ENCODE results near the gene NUP62CL.
A peak's percentile ranks its signal among the peaks of the same experiment; 100 is the strongest.
"Not testable (repeated sequence)": the region's sequence is repeated elsewhere in the genome, so short reads cannot be mapped to it uniquely, and the experiment has no call there.

Gene NUP62CL, protein sequence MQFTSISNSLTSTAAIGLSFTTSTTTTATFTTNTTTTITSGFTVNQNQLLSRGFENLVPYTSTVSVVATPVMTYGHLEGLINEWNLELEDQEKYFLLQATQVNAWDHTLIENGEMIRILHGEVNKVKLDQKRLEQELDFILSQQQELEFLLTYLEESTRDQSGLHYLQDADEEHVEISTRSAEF

DNA sequence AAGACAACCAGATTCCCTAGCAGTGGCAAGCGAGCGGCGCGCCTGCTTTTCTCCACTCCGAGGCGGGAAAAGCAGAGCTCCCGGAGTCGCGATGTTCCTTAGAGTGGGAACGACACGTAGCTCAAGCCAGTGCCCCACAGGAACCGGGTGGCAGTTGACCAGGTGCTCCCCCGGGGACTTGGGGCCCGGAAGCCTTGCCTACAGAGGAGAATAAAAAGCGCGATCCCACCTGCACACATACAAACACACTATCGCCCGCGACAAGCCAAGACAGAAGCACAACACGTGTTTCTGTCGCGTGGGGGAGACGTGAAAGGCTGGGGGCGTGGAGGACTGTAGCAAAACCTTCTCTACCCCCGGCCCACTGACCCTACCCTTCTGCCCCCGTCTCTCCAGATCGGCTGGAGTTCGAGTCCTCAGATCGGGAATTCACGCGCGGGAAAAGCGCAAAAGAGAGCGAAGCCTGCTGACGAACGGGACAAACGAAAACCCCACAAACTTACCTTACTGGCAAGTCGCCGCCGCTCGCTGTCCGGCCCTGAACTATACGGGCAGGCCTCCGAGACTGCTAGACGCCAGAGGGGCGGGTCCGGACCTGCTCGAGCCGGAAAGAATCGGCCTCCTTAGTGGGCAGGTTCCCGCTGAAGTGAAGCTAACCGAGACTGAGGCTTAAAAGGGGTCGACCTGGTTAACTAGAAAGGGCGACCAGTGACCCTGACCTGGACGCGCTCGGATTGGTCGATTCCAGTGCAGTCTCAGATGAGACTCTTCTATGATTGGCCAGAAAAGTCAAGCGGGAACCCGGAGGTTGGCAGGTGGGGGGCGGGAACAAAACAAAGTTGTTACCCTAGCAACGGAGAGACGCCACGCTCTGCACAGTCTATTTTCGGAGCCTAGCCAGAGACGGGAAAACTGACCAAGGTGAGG, at the start of gene NUP62CL, which contains the start of gene DNAAF6:
NUP62CL (minus strand) TSS at position 664 of the 927 bp plus-strand sequence. CDS start 31,287 bp downstream, outside the sequence.
DNAAF6 (plus strand) TSS at position 842 of the 927 bp plus-strand sequence. CDS start 6,265 bp downstream, outside the sequence.
- ATAC-seq (peak; percentile 96), DNase-seq (ENCODE audit: low spot score in 2 of 2) (peak; percentile 9 to 72)
- Mint-ChIP-seq H3K4me1 (no peaks in the 10 kb centered on the region), H3K4me3 (peak within 1 kb of the TSS; percentile 78), H3K9me3 (no peaks in the 10 kb centered on the region), H3K27ac (peak within 1 kb of the TSS; percentile 70), H3K36me3 (no peaks in the 10 kb centered on the region)

DNA sequence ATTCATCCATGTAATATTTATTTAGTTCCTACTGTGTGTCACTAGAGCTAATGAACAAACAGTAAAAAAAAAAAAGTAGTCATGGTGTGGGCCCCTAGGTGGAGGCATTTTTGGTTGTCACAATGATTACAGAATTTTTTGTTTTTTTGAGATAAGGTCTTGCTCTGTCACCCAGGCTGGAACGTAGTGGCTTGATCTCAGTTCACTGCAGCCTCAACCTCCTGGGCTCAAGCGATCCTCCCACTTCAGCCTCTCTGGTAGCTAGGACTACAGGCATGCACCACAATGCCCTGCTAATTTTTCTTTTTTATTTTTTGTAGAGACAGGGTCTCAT, 22.2 kb upstream of the NUP62CL start:
- DNase-seq (ENCODE audit: low spot score in 2 of 2) (no peak), ATAC-seq (no peak)
- no peak overlapping the region for H3K4me3 Mint-ChIP-seq
- H3K27ac Mint-ChIP-seq = no peak overlapping the region
- H3K4me1 Mint-ChIP-seq = no peaks in the 10 kb centered on the region
- no peaks in the 10 kb centered on the region for H3K9me3 Mint-ChIP-seq
- no peaks in the 10 kb centered on the region for H3K36me3 Mint-ChIP-seq

DNA sequence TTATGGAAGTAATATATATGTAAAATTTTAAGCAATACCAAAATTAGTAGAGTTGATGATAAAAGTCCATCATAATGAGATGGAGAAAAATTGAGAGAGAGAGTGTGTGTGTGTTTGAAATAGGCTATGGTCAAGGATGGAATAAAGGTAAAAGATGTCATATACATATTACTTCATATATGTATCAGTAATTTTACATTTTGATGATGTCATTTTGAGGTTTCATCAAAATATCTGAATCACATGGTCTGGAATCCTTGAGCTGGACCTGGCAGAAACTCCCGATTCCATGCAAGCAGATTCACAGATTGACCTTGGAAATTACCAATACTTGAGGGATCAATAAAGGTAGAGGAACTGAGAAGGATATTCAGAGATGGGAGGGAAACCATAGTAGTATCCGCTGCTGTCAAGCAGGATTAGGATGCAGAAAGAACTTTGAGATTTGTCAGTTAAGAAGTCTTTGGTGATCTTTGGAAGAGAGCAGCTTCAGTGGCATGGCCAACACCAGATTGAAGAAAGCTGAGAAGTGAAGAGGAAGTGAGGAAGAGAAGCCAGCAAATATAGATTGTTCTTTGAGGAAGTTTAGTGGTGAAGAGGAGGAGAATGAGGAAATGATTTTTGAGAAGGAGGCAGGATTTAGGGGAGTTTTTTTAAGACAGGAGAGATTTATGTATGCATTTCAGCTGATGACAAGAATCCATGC, 21.7 kb upstream of the NUP62CL start:
- H3K4me1 Mint-ChIP-seq = no peaks in the 10 kb centered on the region
- H3K4me3 Mint-ChIP-seq = no peak overlapping the region
- no peaks in the 10 kb centered on the region for H3K9me3 Mint-ChIP-seq
- DNase-seq (ENCODE audit: low spot score in 2 of 2) (no peak), ATAC-seq (no peak)
- no peak overlapping the region for H3K27ac Mint-ChIP-seq
- H3K36me3 Mint-ChIP-seq = no peaks in the 10 kb centered on the region

DNA sequence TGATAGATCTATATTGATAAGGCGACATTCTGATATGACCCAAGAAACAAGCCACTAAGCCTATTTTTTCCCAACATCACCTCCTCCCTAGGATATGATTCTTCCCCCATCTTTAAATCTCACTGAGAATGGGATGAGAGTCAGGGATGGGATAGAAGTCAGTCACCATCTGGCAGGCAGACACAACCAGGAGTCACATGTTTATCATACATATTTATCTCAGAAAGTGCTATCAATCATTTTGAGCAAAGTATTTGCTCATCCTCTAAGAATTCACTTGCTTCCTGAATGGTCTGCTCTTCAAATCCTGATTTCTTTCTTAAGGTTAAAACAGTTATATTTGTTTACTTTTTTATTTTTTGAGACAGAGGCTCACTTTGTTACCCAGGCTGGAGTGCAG, 20.5 kb upstream of the NUP62CL start:
- H3K4me3 Mint-ChIP-seq = no peak overlapping the region
- DNase-seq (ENCODE audit: low spot score in 2 of 2) = no peak
- no peaks in the 10 kb centered on the region for H3K9me3 Mint-ChIP-seq
- H3K4me1 Mint-ChIP-seq = no peaks in the 10 kb centered on the region
- no peak for ATAC-seq
- no peaks in the 10 kb centered on the region for H3K36me3 Mint-ChIP-seq
- no peak overlapping the region for H3K27ac Mint-ChIP-seq

DNA sequence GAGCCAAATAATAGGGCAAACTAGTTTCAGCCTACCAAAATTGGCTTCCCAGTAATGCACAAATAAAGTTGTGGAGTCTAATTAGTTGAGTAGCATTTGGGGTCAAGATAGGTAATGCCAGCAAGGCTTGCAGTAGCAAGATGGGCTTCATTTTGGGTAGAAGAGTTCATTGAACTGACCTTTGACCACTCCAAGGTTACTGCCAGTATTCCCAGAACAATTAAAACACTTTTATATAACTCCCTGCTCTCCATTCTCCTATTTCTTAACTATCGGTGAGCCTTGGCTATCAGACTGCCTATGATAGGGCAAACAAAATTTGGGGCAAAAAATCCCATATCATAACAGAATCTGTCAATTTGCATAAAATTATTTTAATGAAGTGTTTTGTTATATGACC, 7.2 kb upstream of the NUP62CL start:
- Mint-ChIP-seq H3K4me1 (no peaks in the 10 kb centered on the region), H3K9me3 (no peaks in the 10 kb centered on the region), H3K27ac (no peak overlapping the region), H3K36me3 (no peaks in the 10 kb centered on the region), H3K4me3 (no peak overlapping the region)
- DNase-seq (ENCODE audit: low spot score in 2 of 2) (no peak), ATAC-seq (no peak)

DNA sequence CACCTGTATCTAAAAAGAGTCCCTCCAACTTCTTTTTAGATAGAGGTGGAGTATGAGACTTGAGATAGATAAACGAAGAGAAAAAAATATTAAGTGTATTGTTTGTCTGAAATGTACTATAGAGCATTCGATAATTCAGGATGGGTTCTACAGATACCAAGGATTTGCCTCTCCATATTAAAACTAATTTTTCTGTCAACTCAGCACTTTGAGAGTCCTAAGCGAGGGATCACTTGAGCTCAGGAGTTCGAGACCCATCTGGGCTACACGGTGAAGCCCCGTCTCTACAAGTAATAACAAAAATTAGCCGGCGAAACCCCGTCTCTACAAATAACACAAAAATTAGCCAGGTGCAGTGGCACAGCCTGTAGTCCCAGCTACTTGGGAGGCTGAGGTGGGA, 1.7 kb upstream of the NUP62CL start:
- no peak overlapping the region for H3K27ac Mint-ChIP-seq
- ATAC-seq (no peak), DNase-seq (ENCODE audit: low spot score in 2 of 2) (no peak)
- no peak overlapping the region for H3K4me3 Mint-ChIP-seq
- H3K4me1 Mint-ChIP-seq = no peaks in the 10 kb centered on the region
- H3K36me3 Mint-ChIP-seq = no peaks in the 10 kb centered on the region
- H3K9me3 Mint-ChIP-seq = no peaks in the 10 kb centered on the region

DNA sequence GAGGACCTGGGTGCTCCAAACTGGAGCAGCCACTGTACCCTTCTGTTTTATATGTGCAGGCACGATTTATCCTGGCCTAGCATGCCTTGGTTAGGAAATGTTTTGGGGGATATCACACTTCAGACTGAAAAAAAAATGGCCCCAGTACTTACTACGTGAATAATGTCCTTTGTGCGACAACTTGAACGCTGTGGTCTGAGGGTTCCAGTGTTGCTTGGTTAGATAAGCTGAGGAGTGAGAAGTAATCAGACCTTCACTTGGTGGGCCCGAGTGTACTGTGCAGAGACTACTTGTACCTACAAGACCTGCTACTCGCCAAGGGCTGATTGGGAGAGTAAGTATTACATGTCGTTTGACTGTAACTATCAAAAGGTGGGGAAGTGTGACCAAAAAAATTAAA, 856 bp upstream of the NUP62CL start:
- DNase-seq (ENCODE audit: low spot score in 2 of 2) = no peak
- no peak overlapping the region for H3K27ac Mint-ChIP-seq
- no peaks in the 10 kb centered on the region for H3K4me1 Mint-ChIP-seq
- no peak overlapping the region for H3K4me3 Mint-ChIP-seq
- ATAC-seq = no peak
- no peaks in the 10 kb centered on the region for H3K9me3 Mint-ChIP-seq
- no peaks in the 10 kb centered on the region for H3K36me3 Mint-ChIP-seq

DNA sequence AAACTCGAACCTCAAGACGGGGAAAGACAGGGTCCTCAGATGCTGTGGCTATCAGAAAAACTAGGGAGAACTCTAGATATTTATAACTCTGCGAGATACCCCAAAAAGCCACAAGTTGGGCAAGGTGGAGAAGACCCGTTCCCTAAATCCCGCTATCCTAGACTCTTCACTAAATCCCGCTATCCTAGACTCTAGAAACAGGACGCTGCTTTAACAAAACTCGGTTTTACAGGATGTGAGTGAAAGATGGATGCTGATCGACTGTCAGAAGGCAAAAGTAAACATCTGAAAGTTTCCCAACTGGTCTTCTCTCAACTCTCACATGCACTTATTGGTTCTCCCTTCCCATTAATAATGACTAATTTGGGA, 448 bp upstream of the NUP62CL start:
- H3K4me3 Mint-ChIP-seq = peak overlapping the region; percentile 78
- no peaks in the 10 kb centered on the region for H3K4me1 Mint-ChIP-seq
- ATAC-seq (no peak), DNase-seq (ENCODE audit: low spot score in 2 of 2) (no peak)
- H3K36me3 Mint-ChIP-seq = no peaks in the 10 kb centered on the region
- no peaks in the 10 kb centered on the region for H3K9me3 Mint-ChIP-seq
- H3K27ac Mint-ChIP-seq = no peak overlapping the region

DNA sequence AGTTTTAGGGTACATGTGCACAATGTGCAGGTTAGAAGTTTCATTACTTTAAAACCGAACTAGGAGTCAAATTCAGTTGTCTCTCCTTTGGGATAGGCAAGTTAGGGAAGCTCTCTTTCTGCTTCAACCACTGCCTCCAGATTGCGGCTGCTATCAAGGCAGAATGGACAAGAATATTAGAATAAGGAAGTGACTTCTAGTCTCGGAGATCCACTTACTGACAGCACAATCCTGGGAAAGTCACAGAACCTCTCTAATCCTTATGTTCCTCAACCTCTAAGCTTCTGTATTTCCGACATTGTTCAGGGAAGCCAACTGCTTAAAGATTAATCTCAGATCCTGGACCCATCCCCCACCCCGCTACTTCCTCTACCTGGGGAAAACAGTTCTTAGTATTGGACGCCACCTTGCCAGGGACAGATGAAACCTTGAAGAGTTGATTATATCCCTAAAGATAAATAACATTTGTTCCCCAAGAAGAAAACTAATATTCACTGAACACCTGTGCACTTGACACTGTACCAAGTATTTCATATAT, 2.1 kb downstream of the NUP62CL start:
- no peaks in the 10 kb centered on the region for H3K4me1 Mint-ChIP-seq
- DNase-seq (ENCODE audit: low spot score in 2 of 2) (no peak), ATAC-seq (no peak)
- no peak overlapping the region for H3K27ac Mint-ChIP-seq
- H3K36me3 Mint-ChIP-seq = no peaks in the 10 kb centered on the region
- no peaks in the 10 kb centered on the region for H3K9me3 Mint-ChIP-seq
- H3K4me3 Mint-ChIP-seq = no peak overlapping the region

DNA sequence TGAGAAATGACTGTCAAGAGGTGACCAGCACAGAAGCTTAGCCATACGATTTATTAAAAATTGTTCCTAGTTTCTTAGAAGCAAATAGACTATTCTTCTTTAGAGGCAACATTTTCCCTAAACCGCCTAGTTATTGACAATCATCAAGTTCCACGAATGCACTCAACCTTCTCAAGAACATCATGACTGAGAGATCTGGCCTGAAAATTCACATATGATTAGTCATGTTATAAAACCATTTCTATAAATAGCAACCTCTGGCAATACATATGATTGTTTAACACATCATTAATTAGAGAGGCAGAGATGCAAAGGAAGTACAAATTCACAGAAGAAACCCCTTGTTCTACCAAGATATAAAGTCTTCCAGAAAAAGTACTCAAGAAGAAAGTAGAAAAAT, 6.7 kb downstream of the NUP62CL start:
- no peaks in the 10 kb centered on the region for H3K9me3 Mint-ChIP-seq
- ATAC-seq = no peak
- H3K36me3 Mint-ChIP-seq = no peaks in the 10 kb centered on the region
- no peak overlapping the region for H3K27ac Mint-ChIP-seq
- H3K4me3 Mint-ChIP-seq = no peak overlapping the region
- DNase-seq (ENCODE audit: low spot score in 2 of 2) = no peak
- no peaks in the 10 kb centered on the region for H3K4me1 Mint-ChIP-seq

DNA sequence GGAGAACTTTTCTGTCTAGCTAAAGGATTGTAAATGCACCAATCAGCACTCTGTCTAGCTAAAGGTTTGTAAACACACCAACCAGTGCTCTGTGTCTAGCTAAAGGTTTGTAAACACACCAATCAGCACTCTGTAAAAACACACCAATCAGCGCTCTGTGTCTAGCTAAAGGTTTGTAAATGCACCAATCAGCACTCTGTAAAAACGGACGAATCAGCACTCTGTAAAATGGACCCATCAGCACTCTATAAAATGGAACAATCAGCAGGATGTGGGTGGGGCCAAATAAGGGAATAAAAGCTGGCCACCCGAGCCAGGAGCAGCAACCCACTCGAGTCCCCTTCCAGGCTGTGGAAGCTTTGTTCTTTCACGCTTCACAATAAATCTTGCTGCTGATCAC, 8.2 kb downstream of the NUP62CL start:
- not testable (repeated sequence) for H3K36me3 Mint-ChIP-seq, H3K4me3 Mint-ChIP-seq

DNA sequence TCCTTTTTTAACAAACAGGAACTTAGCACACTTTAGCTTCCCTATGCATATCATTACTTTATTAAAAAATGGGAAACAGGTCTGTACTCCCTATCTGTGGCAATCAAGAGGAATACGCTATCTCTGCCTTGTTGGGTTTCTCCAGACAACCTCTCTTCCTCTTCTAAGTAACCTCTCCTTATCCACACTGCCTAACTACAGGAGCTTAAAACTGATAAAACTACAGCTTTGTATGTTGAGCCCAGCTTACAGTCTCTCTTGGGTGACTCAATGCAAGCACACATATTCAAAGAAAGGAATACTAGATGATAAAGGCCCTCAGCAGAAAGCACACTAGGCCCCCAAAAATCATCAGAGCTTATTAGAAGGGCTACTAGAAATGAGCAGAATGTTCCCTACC, 8.9 kb downstream of the NUP62CL start:
- no peaks in the 10 kb centered on the region for H3K36me3 Mint-ChIP-seq
- no peaks in the 10 kb centered on the region for H3K9me3 Mint-ChIP-seq
- H3K4me1 Mint-ChIP-seq = no peaks in the 10 kb centered on the region
- no peak overlapping the region for H3K4me3 Mint-ChIP-seq
- DNase-seq (ENCODE audit: low spot score in 2 of 2) (no peak), ATAC-seq (no peak)
- H3K27ac Mint-ChIP-seq = peak overlapping the region; percentile 16

More for the DNA sequence above, 8.2 kb downstream of the NUP62CL start:
- H3K9me3 Mint-ChIP-seq; DNase-seq (ENCODE audit: low spot score in 2 of 2); ATAC-seq; H3K4me1 Mint-ChIP-seq; H3K27ac Mint-ChIP-seq: not testable (repeated sequence)

DNA sequence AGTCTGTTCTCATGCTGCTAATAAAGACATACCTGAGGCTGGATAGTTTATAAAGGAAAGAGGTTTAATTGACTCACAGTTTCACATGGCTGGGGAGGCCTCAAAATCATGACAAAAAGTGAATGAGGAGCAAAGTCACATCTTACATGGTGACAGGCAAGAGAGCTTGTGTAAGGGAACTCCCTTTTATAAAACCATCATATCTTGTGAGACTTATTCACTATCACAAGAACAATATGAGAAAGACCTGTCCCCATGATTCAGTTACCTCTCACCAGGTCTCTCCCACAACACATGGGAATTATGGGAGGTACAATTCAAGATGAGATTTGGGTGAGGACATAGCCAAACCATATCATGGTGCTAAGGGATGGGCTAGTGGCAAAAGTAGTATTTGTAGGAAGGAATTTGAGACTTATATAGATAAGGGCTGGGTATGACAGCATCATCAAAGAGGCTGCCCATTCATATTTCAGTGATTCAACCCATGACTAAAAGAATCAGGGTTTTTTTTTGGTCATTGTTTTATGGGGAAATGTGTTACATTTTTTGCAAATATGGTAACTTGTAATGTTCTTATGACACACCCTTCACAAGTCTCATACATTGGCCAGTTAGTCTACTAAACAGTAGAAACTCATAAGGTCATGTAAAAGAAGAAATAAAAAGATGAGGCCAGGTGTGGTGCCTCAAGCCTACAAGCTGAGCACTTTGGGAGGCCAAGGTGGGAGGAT, 34.7 kb downstream of the NUP62CL start:
- DNase-seq (ENCODE audit: low spot score in 2 of 2) (no peak), ATAC-seq (peak; percentile 40)
- no peak overlapping the region for H3K27ac Mint-ChIP-seq
- no peak overlapping the region for H3K4me3 Mint-ChIP-seq
- H3K9me3 Mint-ChIP-seq = no peaks in the 10 kb centered on the region
- H3K36me3 Mint-ChIP-seq = no peaks in the 10 kb centered on the region
- H3K4me1 Mint-ChIP-seq = no peaks in the 10 kb centered on the region

DNA sequence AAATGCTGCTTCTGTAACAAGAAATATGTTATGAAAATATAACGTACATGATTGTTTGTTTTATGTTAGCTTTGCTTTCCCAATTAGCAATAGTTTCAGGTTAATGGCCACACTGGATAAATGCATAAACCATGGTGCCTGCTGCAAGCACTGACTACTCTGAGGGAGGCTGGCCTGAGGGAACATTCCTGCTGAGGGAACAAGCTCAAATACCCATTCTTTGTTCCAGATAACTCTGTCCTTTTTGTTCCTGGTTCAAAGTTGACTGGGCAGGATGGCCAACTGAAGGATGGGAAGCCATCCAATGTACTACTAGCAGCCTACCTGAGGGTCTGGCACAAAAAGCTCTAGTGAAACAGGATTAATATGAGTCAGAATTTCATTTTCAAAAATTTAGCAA, 37.5 kb downstream of the NUP62CL start:
- Mint-ChIP-seq H3K4me3 (no peak overlapping the region), H3K27ac (no peak overlapping the region), H3K4me1 (no peaks in the 10 kb centered on the region), H3K9me3 (no peaks in the 10 kb centered on the region), H3K36me3 (no peaks in the 10 kb centered on the region)
- ATAC-seq (no peak), DNase-seq (ENCODE audit: low spot score in 2 of 2) (no peak)

DNA sequence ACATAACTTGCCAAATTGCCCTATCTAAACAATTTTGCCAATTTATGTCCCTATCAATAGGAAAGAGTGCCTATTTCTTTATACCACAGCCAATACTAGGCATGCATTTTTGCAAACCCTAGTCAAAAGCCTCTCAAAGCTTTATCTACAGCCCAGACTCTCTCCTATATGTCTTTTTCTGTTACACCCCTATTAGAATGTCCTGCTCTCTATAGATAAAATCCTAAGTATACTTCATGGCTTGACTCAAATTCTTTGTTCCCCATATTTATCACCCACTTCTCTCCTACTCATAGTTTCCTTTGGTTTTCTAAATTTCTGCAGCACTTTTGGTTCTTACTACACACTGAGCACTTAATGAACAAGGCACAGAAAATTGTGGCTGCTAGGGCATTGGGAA, 38.0 kb downstream of the NUP62CL start:
- Mint-ChIP-seq H3K36me3 (no peaks in the 10 kb centered on the region), H3K4me3 (no peak overlapping the region), H3K27ac (no peak overlapping the region), H3K9me3 (no peaks in the 10 kb centered on the region), H3K4me1 (no peaks in the 10 kb centered on the region)
- no peak for ATAC-seq
- no peak for DNase-seq (ENCODE audit: low spot score in 2 of 2)

All from stimulated activated effector memory CD8-positive, alpha-beta T cell treated with anti-CD3 and anti-CD28 coated beads, Interleukin-12 subunit alpha, Interleukin-12 subunit beta, amount 100 ng/mL, for 72 hours (primary cell).